Prostate gland (tissue), 2 donors: ENCODE results near the gene CTIF. TPM values are rescaled to one million over a fixed set of nuclear protein-coding genes. Genes with fewer than 3 reads are reported as not detected.

Experiments used
- DNase-seq: peaks from one replicate; pipeline ENCODE4 v3.0.0-alpha.2; 2019; ENCODE audit warnings: low spot score
- H3K27ac ChIP-seq, 2 donors: fragments of 200-600 bp; sonication (generic); 2 replicates each; pipeline ENCODE4 v1.5.1; 2017 to 2019
- H3K27me3 ChIP-seq: fragments of 200-600 bp; sonication (generic); replicated peaks from 2 replicates; pipeline ENCODE4 v1.5.1; 2019; ENCODE audit not compliant: insufficient read depth
- H3K36me3 ChIP-seq, 2 donors: fragments of 200-600 bp; sonication (generic); 1 replicate in 1 of 2; 2 replicates in 1 of 2; pipeline versions ENCODE4 v1.5.1 to v1.8.1; 2017 to 2019
- H3K4me1 ChIP-seq: fragments of 200-600 bp; sonication (generic); replicated peaks from 2 replicates; pipeline ENCODE4 v1.5.1; 2019
- H3K4me3 ChIP-seq, 2 donors: fragments of 200-600 bp; sonication (generic); 2 replicates each; pipeline ENCODE4 v1.5.1; 2017 to 2019
- H3K9me3 ChIP-seq: fragments of 200-600 bp; sonication (generic); 2 replicates; pipeline ENCODE4 v1.5.1; 2017
- POLR2A ChIP-seq: fragments of 450-650 bp; IDR thresholded peaks from one replicate; pipeline ENCODE4 v1.6.1; 2016; ENCODE audit warnings: antibody characterized with exemption, mild to moderate bottlenecking
- POLR2AphosphoS5 ChIP-seq: sonication (generic); formaldehyde crosslinking; IDR thresholded peaks from one replicate; pipeline ENCODE4 v1.6.1; 2017; ENCODE audit warnings: antibody characterized with exemption
- WGBS: methylation state at CpG from one replicate; pipeline ENCODE4 v1.1.5; 2018; 5-methylcytosine and 5-hydroxymethylcytosine counted together
- intact Hi-C: fragments of 100-400 bp; cut with DNase I; formaldehyde crosslinking; loops from one replicate; pipeline ENCODE4 v1.14.2; 2022
- total RNA-seq, 2 donors: library from RNA; depleted of rRNA; stranded (reverse); fragments of >200 nt; gene quantifications; one replicate each; pipeline ENCODE4 v1.1.0, GENCODE V29; 2016
- TF ChIP-seq, protein P1 (sequence below), 4 experiments: fragments of 200-600 bp in 2 of 4; fragments of 450-650 bp in 2 of 4; sonication (generic) in 2 of 4; IDR thresholded peaks; 1 replicate in 3 of 4; 2 replicates in 1 of 4; pipeline ENCODE4 v1.5.1; 2016 to 2019; ENCODE audit warnings: antibody characterized with exemption in 4 of 4, mild to moderate bottlenecking in 2 of 4, moderate library complexity in 2 of 4

The CTIF gene
- total RNA-seq, 2 donors from 2014 or later: 8.1 to 57.9 TPM

DNA sequence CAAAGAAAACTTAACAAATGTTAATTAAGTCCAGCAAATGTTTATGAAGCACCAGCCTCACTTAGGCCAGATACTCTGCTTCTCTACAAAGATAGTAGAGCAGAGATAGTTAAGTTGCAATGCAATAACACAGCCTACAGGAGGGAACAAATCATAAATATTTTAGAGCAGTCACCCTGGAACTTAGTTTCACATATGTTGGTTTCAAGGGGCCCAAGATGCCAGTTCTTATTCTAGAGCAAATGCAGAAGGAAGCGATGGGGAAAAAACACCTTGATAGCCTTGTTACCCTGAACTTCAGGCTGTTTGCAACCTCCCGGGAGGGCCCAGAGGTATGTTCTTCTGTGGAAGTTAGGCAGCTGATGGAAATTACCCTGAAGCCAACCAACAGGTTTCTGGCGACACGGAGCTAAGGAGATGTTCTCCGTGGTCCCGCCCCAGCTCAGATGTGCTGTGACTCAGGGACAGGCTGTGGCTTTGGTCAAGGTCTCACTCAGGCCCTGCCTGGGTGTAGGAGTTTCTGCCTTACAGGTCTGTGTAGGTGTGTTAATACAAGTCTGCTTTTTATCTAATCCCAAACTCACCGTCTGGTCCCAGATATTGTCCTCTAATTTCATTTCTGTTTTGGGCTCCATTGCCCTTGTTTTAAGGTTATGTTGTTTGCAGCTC is 3.8 kb downstream of the CTIF start:
- DNase-seq: no peak
- 91% methylated on average over 7 of the region's 7 CpGs for WGBS
- Histone ChIP-seq H3K4me1 (peaks cover 10% of the 10 kb centered on the region), H3K4me3 (no peak overlapping the region), H3K27ac (no peak overlapping the region), H3K9me3 (no peaks in the 10 kb centered on the region), H3K27me3 (no peaks in the 10 kb centered on the region), H3K36me3 (no peaks in the 10 kb centered on the region)
- intact Hi-C loops: loop anchor here (5.0 kb wide), 2 partner anchors 65 to 120 kb away; no protein-coding TSS in a partner anchor
- TF ChIP-seq, protein P1, sequence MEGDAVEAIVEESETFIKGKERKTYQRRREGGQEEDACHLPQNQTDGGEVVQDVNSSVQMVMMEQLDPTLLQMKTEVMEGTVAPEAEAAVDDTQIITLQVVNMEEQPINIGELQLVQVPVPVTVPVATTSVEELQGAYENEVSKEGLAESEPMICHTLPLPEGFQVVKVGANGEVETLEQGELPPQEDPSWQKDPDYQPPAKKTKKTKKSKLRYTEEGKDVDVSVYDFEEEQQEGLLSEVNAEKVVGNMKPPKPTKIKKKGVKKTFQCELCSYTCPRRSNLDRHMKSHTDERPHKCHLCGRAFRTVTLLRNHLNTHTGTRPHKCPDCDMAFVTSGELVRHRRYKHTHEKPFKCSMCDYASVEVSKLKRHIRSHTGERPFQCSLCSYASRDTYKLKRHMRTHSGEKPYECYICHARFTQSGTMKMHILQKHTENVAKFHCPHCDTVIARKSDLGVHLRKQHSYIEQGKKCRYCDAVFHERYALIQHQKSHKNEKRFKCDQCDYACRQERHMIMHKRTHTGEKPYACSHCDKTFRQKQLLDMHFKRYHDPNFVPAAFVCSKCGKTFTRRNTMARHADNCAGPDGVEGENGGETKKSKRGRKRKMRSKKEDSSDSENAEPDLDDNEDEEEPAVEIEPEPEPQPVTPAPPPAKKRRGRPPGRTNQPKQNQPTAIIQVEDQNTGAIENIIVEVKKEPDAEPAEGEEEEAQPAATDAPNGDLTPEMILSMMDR (IDR thresholded peaks at IDR 0.05): no peak
- TF ChIP-seq POLR2A: no peak
- no peak for TF ChIP-seq POLR2AphosphoS5

DNA sequence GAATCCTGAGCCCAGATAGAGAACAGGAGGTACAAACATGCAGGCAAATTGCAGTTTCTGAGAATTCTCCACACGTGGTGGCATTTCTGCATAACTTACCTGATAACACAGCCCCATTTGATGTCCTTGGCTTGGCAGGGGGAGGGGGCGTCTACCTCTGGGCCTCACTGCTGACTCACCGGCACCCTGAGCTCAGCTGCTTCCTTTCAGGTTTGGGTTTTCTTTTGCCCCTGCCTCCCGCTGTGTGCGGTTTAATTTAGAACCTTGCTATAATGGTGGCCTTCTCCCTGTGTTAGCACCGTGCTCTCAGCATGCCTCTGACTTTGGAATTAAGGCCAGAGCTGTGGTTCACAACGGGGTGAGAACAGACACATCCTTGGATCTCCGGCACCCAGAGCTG is 4.4 kb downstream of the CTIF start:
- no peak for TF ChIP-seq POLR2AphosphoS5
- no peak for TF ChIP-seq POLR2A
- TF ChIP-seq, protein P1 (IDR thresholded peaks at IDR 0.05): no peak
- H3K9me3 ChIP-seq: no peaks in the 10 kb centered on the region
- no peak overlapping the region for H3K27ac ChIP-seq
- H3K4me1 ChIP-seq: peaks cover 10% of the 10 kb centered on the region
- intact Hi-C loops: loop anchor here (5.0 kb wide), 2 partner anchors 66 to 119 kb away; no protein-coding TSS in a partner anchor
- DNase-seq: no peak
- H3K36me3 ChIP-seq: no peaks in the 10 kb centered on the region
- H3K27me3 ChIP-seq: no peaks in the 10 kb centered on the region
- no peak overlapping the region for H3K4me3 ChIP-seq
- 91% methylated on average over 8 of the region's 8 CpGs for WGBS

DNA sequence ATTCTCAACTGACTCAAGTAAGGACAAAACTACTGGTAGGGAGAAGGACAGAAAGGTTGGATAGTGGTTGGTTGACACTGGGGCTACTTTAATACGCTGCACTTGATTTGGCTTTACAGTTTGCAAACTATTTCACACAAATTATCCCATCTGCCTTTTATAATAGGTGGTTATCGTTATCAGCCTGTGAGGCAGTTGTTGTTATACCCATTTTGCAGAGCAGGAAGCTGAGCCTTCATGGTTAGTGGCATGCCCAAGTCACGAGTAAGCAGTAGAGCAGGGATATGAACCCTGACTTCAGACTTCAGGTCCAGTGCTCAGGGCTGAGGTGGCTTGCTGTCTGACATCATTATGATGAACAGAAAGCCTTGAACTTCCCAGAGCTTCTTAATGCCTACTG is 5.3 kb downstream of the CTIF start:
- peaks cover 10% of the 10 kb centered on the region for H3K4me1 ChIP-seq
- intact Hi-C loops: loop anchor here (5.0 kb wide), 2 partner anchors 67 to 118 kb away; no protein-coding TSS in a partner anchor
- H3K36me3 ChIP-seq: no peaks in the 10 kb centered on the region
- no peak for DNase-seq
- no peaks in the 10 kb centered on the region for H3K9me3 ChIP-seq
- H3K27me3 ChIP-seq: no peaks in the 10 kb centered on the region
- H3K4me3 ChIP-seq: no peak overlapping the region
- 97% methylated on average over 3 of the region's 3 CpGs for WGBS
- TF ChIP-seq POLR2A: no peak
- TF ChIP-seq, protein P1 (IDR thresholded peaks at IDR 0.05): no peak
- TF ChIP-seq POLR2AphosphoS5: no peak
- no peak overlapping the region for H3K27ac ChIP-seq

DNA sequence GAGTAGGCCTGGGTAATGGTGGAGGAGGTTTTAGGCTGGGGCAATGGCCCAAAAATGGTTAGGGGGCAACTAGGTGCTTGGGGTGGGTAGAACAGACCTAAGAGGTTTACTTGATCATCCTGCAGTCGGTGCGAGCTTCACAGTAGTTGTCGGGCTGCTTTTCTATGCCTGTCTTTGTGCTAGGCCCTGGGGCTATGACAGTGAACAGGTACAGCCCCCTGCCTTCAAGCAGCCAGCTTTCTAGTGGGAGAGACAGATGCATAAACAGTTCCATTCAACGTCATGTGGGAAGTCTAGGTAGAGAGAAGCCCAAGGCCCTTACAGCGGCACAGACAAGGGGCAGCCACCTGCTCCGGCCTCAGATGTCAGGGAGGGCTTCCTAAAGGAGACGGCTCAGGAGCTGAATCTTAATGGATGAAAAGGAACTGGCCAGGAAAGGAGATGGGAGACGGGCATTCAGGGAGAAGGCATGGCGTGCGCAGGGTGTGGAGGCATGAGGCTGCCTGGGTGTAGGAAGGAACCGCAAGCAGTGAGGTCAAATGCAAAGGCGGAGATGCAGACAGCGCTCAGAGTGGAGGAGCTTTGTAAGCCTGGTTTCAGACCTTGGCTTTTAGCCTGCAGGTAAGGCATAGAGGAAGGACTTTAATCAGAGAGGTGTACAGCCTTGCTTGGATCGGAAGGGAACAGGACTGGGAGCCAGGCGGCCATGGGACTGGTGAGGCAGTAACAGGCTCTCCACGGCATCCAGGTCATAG is 6.0 kb downstream of the CTIF start:
- H3K27me3 ChIP-seq: no peaks in the 10 kb centered on the region
- peaks cover 10% of the 10 kb centered on the region for H3K4me1 ChIP-seq
- no peaks in the 10 kb centered on the region for H3K36me3 ChIP-seq
- intact Hi-C loops: loop anchor here (5.0 kb wide), 3 partner anchors 67 to 117 kb away; no protein-coding TSS in a partner anchor
- no peak overlapping the region for H3K4me3 ChIP-seq
- WGBS: 93% methylated on average over 16 of the region's 16 CpGs
- TF ChIP-seq POLR2A: no peak
- TF ChIP-seq, protein P1 (IDR thresholded peaks at IDR 0.05): no peak
- TF ChIP-seq POLR2AphosphoS5: no peak
- no peaks in the 10 kb centered on the region for H3K9me3 ChIP-seq
- no peak for DNase-seq
- H3K27ac ChIP-seq: no peak overlapping the region
